ENCODE data around the gene ABHD2.
"Not testable (repeated sequence)": the region's sequence is repeated elsewhere in the genome, so short reads cannot be mapped to it uniquely, and the experiment has no call there.

The ABHD2 gene

GRCh38 chr15:89227425-89227824 is 139.2 kb downstream of the ABHD2 start:
- DNase-seq (ENCODE audit: low spot score) = no peak

- DNase-seq (ENCODE audit: low spot score) = no peak
These were observed 142.0 kb downstream of the ABHD2 start for GRCh38 chr15:89230277-89230676.

GRCh38 chr15:89231832-89232231 is 143.6 kb downstream of the ABHD2 start:
- no peak for DNase-seq (ENCODE audit: low spot score)

- not testable (repeated sequence) for DNase-seq (ENCODE audit: low spot score)
These were observed 151.9 kb downstream of the ABHD2 start for GRCh38 chr15:89239883-89240810.

- DNase-seq (ENCODE audit: low spot score) = no peak
These were observed 154.9 kb downstream of the ABHD2 start for GRCh38 chr15:89243046-89243690.

- peak; percentile 95 for DNase-seq (ENCODE audit: low spot score)
These were observed 155.7 kb downstream of the ABHD2 start, which contains the start of gene FANCI for GRCh38 chr15:89243691-89244573. Gene FANCI (plus strand): TSS chr15:89243979. CDS start chr15:89247648, 3,669 bp downstream.

- DNase-seq (ENCODE audit: low spot score) = peak; percentile 54
These were observed 156.3 kb downstream of the ABHD2 start for GRCh38 chr15:89244574-89244903.

GRCh38 chr15:89247446-89247845 is 159.2 kb downstream of the ABHD2 start:
- DNase-seq (ENCODE audit: low spot score) = no peak

- no peak for DNase-seq (ENCODE audit: low spot score)
These were observed 160.3 kb downstream of the ABHD2 start for GRCh38 chr15:89248584-89248983.

GRCh38 chr15:89250142-89250541 is 161.9 kb downstream of the ABHD2 start:
- DNase-seq (ENCODE audit: low spot score) = not testable (repeated sequence)
